Mammary epithelial cell (primary cell): Measurements from ENCODE around the gene SHH.

Source experiments
- EZH2 ChIP-seq: IDR thresholded peaks from 2 replicates; pipeline ENCODE4 v1.6.1; 2012; ENCODE audit warnings: low read length, inconsistent platforms, borderline replicate concordance
- TF ChIP-seq, protein P1 (sequence below), 2 donors: IDR thresholded peaks in 1 of 2; conservative IDR thresholded peaks in 1 of 2; 2 replicates each; pipeline ENCODE4 v1.5.1; 2011 to 2012; ENCODE audit warnings: inconsistent platforms in 2 of 2, low read length in 2 of 2, mild to moderate bottlenecking in 2 of 2, control low read depth in 1 of 2, low read depth in 1 of 2; ENCODE audit not compliant: insufficient read depth in 1 of 2; ENCODE audit errors: extremely low read depth in 1 of 2

DNA sequence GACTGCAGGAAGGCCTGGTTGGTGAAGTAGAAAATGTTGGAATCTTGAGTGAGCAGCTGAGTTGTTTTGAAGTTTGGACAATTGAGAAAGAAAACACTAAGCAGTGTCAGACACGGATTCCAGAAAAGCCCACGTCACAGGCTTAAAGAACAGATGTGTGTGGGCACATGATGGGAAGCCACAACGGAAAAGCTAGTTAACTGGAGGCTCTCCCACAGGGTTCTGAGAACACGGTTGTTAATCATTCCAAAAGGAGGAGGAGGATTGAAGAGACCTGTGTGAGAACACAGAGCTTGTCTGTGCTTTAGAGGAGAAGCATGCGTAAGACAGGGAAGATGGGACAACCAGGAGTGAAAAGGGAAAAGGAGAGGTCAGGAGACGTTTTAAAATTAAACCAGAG, 42.6 kb downstream of the SHH start:
- TF ChIP-seq, protein P1, sequence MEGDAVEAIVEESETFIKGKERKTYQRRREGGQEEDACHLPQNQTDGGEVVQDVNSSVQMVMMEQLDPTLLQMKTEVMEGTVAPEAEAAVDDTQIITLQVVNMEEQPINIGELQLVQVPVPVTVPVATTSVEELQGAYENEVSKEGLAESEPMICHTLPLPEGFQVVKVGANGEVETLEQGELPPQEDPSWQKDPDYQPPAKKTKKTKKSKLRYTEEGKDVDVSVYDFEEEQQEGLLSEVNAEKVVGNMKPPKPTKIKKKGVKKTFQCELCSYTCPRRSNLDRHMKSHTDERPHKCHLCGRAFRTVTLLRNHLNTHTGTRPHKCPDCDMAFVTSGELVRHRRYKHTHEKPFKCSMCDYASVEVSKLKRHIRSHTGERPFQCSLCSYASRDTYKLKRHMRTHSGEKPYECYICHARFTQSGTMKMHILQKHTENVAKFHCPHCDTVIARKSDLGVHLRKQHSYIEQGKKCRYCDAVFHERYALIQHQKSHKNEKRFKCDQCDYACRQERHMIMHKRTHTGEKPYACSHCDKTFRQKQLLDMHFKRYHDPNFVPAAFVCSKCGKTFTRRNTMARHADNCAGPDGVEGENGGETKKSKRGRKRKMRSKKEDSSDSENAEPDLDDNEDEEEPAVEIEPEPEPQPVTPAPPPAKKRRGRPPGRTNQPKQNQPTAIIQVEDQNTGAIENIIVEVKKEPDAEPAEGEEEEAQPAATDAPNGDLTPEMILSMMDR (conservative IDR thresholded peaks at IDR 0.05 in 1 of 2, IDR thresholded peaks at IDR 0.05 in 1 of 2; ENCODE audit: extremely low read depth in 1 of 2, insufficient read depth in 1 of 2, low read depth in 1 of 2, low read length in 2 of 2), result no peak
- no peak for TF ChIP-seq EZH2
